SK-N-SH treated with all-trans-retinoic acid at 6 μM for 48 hours (cell line): Measurements from ENCODE around the gene MAPK9.

ENCODE experiments used
- ATAC-seq: fragments of 200-7000 bp; cut with Tn5 transposase; 3 replicates; pipeline ENCODE4 v1.9.1; 2020; ENCODE audit warnings: mild to moderate bottlenecking, moderate library complexity
- ARNTL ChIP-seq: fragments of 450-650 bp; formaldehyde crosslinking; IDR thresholded peaks from 2 replicates; pipeline ENCODE4 v1.5.0; 2020; ENCODE audit warnings: low read depth, mild to moderate bottlenecking, moderate library complexity, borderline replicate concordance
- BACH2 ChIP-seq: fragments of 250-450 bp; sonication (Bioruptor Pico); IDR thresholded peaks from 2 replicates; pipeline ENCODE4 v1.9.0; 2021; ENCODE audit warnings: mild to moderate bottlenecking, borderline replicate concordance
- ESRRG ChIP-seq: fragments of 250-450 bp; sonication (Bioruptor Pico); IDR thresholded peaks from 2 replicates; pipeline ENCODE4 v1.6.1; 2021; ENCODE audit warnings: mild to moderate bottlenecking
- GLIS3 ChIP-seq: fragments of 250-450 bp; sonication (Bioruptor Pico); IDR thresholded peaks from 2 replicates; pipeline ENCODE4 v1.5.0; 2020; ENCODE audit warnings: mild to moderate bottlenecking, moderate library complexity
- ISL1 ChIP-seq: fragments of 250-450 bp; sonication (Bioruptor Pico); IDR thresholded peaks from 2 replicates; pipeline ENCODE4 v2.1.2; 2022; ENCODE audit warnings: mild to moderate bottlenecking, moderate library complexity
- OSR1 ChIP-seq: fragments of 250-450 bp; sonication (Bioruptor Pico); IDR thresholded peaks from 2 replicates; pipeline ENCODE4 v1.8.0; 2022; ENCODE audit warnings: moderate library complexity, mild to moderate bottlenecking, inconsistent platforms
- PPARA ChIP-seq: fragments of 250-450 bp; sonication (Bioruptor Pico); IDR thresholded peaks from 2 replicates; pipeline ENCODE4 v1.5.0; 2020; ENCODE audit warnings: mild to moderate bottlenecking, borderline replicate concordance
- SNAI2 ChIP-seq: fragments of 250-450 bp; sonication (Bioruptor Pico); IDR thresholded peaks from 2 replicates; pipeline ENCODE4 v1.5.0; 2020; ENCODE audit warnings: mild to moderate bottlenecking, moderate library complexity
- TCF4 ChIP-seq: fragments of 250-450 bp; sonication (Bioruptor Pico); IDR thresholded peaks from 2 replicates; pipeline ENCODE4 v1.8.0; 2021; ENCODE audit warnings: mild to moderate bottlenecking, moderate library complexity, borderline replicate concordance
- TOX ChIP-seq: fragments of 250-450 bp; sonication (Bioruptor Pico); IDR thresholded peaks from 2 replicates; pipeline ENCODE4 v1.8.0; 2021; ENCODE audit warnings: mild to moderate bottlenecking, moderate library complexity, borderline replicate concordance
- ZC3H10 ChIP-seq: fragments of 250-450 bp; sonication (Bioruptor Pico); IDR thresholded peaks from 2 replicates; pipeline ENCODE4 v1.5.1; 2021; ENCODE audit warnings: mild to moderate bottlenecking, moderate library complexity
- ZFP3 ChIP-seq: fragments of 250-450 bp; sonication (Bioruptor Pico); IDR thresholded peaks from 2 replicates; pipeline ENCODE4 v1.5.0; 2020; ENCODE audit warnings: mild to moderate bottlenecking, moderate library complexity
- ZFP30 ChIP-seq: fragments of 450-650 bp; formaldehyde crosslinking; IDR thresholded peaks from 2 replicates; pipeline ENCODE4 v1.5.0; 2022; ENCODE audit warnings: mild to moderate bottlenecking, moderate library complexity
- ZNF565 ChIP-seq: fragments of 450-650 bp; formaldehyde crosslinking; conservative IDR thresholded peaks from 2 replicates; pipeline ENCODE4 v1.5.0; 2020; ENCODE audit warnings: low read depth, mild to moderate bottlenecking, moderate library complexity
- ZNF70 ChIP-seq: fragments of 450-650 bp; formaldehyde crosslinking; IDR thresholded peaks from 2 replicates; pipeline ENCODE4 v1.5.0; 2020; ENCODE audit warnings: mild to moderate bottlenecking, moderate library complexity
- ZNF8 ChIP-seq: fragments of 450-650 bp; formaldehyde crosslinking; IDR thresholded peaks from 2 replicates; pipeline ENCODE4 v1.5.0; 2020; ENCODE audit warnings: mild to moderate bottlenecking, moderate library complexity
- TF ChIP-seq, protein P1 (sequence below): fragments of 250-450 bp; sonication (Bioruptor Pico); IDR thresholded peaks from 2 replicates; pipeline ENCODE4 v1.5.1; 2021; ENCODE audit warnings: mild to moderate bottlenecking, moderate library complexity
- TF ChIP-seq, protein P2 (sequence below): fragments of 250-450 bp; sonication (Bioruptor Pico); IDR thresholded peaks from 2 replicates; pipeline ENCODE4 v1.8.0; 2020; ENCODE audit warnings: mild to moderate bottlenecking, moderate library complexity, borderline replicate concordance
- TF ChIP-seq, protein P3 (sequence below): fragments of 250-450 bp; sonication (Bioruptor Pico); IDR thresholded peaks from 2 replicates; pipeline ENCODE4 v1.8.0; 2021; ENCODE audit warnings: low read depth, mild to moderate bottlenecking, moderate library complexity, borderline replicate concordance
- TF ChIP-seq, protein P4 (sequence below): fragments of 250-450 bp; sonication (Bioruptor Pico); IDR thresholded peaks from 2 replicates; pipeline ENCODE4 v1.5.1; 2020; ENCODE audit warnings: low read depth, mild to moderate bottlenecking, moderate library complexity
- TF ChIP-seq, protein P5 (sequence below): fragments of 250-450 bp; sonication (Bioruptor Pico); IDR thresholded peaks from 2 replicates; pipeline ENCODE4 v1.5.0; 2020; ENCODE audit warnings: mild to moderate bottlenecking, moderate library complexity

The MAPK9 gene

DNA sequence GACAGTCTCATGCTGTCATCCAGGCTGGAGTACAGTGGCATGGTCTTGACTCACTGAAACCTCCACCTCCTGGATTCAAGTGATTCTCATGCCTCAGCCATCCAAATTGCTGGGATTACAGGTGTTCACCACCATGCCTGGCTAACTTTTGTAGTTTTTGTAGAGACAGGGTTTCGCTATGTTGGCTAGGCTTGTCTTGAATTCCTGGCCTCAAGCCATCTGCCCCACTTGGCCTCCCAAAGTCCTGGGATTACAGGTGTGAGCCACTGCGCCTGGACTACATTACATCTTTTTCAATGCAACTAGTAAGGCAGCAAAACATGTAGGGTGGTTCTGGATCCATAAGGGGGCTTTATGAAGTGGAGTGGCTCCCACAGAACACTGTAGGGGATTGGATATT is 53.3 kb downstream of the MAPK9 start:
- TF ChIP-seq ZNF565 (CRISPR knock-in tag) (no peak), ZNF8 (CRISPR knock-in tag) (no peak), ZFP3 (CRISPR knock-in tag) (no peak), OSR1 (CRISPR knock-in tag) (no peak)
- TF ChIP-seq, protein P1, sequence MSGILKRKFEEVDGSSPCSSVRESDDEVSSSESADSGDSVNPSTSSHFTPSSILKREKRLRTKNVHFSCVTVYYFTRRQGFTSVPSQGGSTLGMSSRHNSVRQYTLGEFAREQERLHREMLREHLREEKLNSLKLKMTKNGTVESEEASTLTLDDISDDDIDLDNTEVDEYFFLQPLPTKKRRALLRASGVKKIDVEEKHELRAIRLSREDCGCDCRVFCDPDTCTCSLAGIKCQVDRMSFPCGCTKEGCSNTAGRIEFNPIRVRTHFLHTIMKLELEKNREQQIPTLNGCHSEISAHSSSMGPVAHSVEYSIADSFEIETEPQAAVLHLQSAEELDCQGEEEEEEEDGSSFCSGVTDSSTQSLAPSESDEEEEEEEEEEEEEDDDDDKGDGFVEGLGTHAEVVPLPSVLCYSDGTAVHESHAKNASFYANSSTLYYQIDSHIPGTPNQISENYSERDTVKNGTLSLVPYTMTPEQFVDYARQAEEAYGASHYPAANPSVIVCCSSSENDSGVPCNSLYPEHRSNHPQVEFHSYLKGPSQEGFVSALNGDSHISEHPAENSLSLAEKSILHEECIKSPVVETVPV (CRISPR knock-in tag) = no peak
- TF ChIP-seq, protein P2, sequence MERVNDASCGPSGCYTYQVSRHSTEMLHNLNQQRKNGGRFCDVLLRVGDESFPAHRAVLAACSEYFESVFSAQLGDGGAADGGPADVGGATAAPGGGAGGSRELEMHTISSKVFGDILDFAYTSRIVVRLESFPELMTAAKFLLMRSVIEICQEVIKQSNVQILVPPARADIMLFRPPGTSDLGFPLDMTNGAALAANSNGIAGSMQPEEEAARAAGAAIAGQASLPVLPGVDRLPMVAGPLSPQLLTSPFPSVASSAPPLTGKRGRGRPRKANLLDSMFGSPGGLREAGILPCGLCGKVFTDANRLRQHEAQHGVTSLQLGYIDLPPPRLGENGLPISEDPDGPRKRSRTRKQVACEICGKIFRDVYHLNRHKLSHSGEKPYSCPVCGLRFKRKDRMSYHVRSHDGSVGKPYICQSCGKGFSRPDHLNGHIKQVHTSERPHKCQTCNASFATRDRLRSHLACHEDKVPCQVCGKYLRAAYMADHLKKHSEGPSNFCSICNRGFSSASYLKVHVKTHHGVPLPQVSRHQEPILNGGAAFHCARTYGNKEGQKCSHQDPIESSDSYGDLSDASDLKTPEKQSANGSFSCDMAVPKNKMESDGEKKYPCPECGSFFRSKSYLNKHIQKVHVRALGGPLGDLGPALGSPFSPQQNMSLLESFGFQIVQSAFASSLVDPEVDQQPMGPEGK (CRISPR knock-in tag) = no peak
- no peak for ATAC-seq

DNA sequence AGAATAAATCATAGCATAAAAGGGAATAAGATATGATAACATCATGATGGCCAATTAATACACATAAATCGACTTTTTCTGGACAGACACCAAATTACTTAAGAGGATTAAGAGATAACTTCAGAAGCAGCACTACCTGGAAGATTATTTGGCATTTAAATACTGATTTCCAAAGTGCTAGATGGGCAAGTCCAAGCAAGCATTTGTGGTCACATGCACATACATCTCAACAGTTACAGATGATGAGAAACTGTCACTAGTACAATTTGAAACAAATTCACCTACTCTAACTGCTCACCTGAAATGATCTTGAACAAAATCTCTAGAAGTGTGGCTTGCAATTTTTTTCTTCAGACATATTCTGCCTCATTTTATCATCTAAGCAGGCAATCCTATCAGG is 56.0 kb downstream of the MAPK9 start:
- ATAC-seq = no peak
- TF ChIP-seq ISL1 (CRISPR knock-in tag) (no peak), TOX (no peak), ZC3H10 (CRISPR knock-in tag) (no peak), BACH2 (no peak), ZNF8 (CRISPR knock-in tag) (no peak), ZFP3 (CRISPR knock-in tag) (no peak), ARNTL (CRISPR knock-in tag) (no peak), TCF4 (no peak), SNAI2 (CRISPR knock-in tag) (no peak), ZFP30 (no peak), PPARA (no peak), GLIS3 (CRISPR knock-in tag) (no peak), ZNF70 (CRISPR knock-in tag) (no peak)
- TF ChIP-seq, protein P3, sequence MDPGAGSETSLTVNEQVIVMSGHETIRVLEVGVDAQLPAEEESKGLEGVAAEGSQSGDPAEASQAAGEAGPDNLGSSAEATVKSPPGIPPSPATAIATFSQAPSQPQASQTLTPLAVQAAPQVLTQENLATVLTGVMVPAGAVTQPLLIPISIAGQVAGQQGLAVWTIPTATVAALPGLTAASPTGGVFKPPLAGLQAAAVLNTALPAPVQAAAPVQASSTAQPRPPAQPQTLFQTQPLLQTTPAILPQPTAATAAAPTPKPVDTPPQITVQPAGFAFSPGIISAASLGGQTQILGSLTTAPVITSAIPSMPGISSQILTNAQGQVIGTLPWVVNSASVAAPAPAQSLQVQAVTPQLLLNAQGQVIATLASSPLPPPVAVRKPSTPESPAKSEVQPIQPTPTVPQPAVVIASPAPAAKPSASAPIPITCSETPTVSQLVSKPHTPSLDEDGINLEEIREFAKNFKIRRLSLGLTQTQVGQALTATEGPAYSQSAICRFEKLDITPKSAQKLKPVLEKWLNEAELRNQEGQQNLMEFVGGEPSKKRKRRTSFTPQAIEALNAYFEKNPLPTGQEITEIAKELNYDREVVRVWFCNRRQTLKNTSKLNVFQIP (CRISPR knock-in tag) = no peak
- TF ChIP-seq, protein P4, sequence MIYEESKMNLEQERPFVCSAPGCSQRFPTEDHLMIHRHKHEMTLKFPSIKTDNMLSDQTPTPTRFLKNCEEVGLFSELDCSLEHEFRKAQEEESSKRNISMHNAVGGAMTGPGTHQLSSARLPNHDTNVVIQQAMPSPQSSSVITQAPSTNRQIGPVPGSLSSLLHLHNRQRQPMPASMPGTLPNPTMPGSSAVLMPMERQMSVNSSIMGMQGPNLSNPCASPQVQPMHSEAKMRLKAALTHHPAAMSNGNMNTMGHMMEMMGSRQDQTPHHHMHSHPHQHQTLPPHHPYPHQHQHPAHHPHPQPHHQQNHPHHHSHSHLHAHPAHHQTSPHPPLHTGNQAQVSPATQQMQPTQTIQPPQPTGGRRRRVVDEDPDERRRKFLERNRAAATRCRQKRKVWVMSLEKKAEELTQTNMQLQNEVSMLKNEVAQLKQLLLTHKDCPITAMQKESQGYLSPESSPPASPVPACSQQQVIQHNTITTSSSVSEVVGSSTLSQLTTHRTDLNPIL (CRISPR knock-in tag) = no peak
- TF ChIP-seq, protein P2 (CRISPR knock-in tag) = no peak
- TF ChIP-seq, all 23 proteins: peak for 0

DNA sequence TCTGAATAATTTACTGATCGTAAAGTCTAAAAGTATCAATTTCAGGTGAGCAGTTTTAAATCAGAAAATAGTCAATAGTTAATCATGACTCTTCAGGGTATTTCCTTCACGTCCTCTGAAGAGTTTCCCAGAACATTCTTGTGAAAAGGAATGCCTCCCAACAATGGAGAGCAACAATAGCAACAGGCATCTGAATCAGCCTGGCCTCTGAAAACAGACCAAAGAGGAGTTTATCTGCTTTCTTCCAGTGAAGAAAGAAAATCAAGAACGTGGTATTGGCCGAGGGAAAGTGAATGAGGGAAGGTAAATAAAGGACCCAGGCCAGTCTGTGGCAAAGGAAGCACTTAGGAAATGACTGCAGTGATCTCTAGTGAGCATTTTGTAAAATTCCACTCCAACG is 56.8 kb downstream of the MAPK9 start:
- no peak for ATAC-seq
- TF ChIP-seq ZC3H10 (CRISPR knock-in tag) = no peak
- TF ChIP-seq ARNTL (CRISPR knock-in tag) = no peak
- TF ChIP-seq, all 23 proteins: peak for 0

DNA sequence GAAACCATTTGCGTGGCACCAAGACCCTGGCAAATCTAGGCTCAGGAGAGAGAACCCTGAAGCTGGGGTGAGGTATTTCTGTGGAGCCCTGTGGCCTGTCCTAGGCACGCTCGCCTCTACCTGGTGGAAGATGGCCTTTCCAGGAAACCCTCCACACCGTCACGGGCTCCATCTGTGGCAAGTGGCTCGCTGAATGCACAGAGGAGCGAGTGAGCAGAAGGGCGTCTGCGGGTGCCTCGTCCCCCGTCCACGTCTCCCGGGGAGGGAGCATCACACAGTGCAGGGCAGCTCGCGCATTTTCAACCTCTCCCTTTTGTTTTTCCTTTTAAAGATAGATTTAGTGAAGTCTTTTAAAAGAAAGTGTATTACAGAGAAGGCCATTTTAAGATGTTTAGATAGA is 57.6 kb downstream of the MAPK9 start:
- no peak for ATAC-seq
- TF ChIP-seq ZNF70 (CRISPR knock-in tag) (no peak), ZNF8 (CRISPR knock-in tag) (no peak), ISL1 (CRISPR knock-in tag) (no peak)

DNA sequence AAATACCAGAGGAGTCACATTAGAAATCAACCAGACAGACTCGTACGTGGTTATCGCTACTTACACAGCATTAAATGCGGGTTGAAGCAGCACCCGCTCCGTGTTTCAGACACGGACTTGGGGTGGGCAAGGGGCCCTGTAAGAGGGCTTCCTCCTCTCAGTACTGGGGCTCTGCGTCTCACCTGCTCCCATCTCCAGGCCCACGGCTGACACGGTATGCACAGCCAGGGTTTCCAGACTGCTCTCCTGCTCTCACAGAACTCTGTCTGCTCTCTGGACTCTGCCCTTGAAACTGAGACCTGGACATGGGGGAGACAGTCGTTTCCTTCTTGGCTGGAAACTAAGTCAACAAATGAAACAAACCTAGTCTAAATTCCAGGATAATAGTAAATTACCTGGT is 58.2 kb downstream of the MAPK9 start:
- ATAC-seq = no peak
- TF ChIP-seq TOX (no peak), PPARA (no peak), BACH2 (no peak), ISL1 (CRISPR knock-in tag) (no peak), ZNF8 (CRISPR knock-in tag) (no peak), TCF4 (no peak), GLIS3 (CRISPR knock-in tag) (no peak), ESRRG (CRISPR knock-in tag) (no peak), ZFP3 (CRISPR knock-in tag) (no peak)
- TF ChIP-seq, protein P5, sequence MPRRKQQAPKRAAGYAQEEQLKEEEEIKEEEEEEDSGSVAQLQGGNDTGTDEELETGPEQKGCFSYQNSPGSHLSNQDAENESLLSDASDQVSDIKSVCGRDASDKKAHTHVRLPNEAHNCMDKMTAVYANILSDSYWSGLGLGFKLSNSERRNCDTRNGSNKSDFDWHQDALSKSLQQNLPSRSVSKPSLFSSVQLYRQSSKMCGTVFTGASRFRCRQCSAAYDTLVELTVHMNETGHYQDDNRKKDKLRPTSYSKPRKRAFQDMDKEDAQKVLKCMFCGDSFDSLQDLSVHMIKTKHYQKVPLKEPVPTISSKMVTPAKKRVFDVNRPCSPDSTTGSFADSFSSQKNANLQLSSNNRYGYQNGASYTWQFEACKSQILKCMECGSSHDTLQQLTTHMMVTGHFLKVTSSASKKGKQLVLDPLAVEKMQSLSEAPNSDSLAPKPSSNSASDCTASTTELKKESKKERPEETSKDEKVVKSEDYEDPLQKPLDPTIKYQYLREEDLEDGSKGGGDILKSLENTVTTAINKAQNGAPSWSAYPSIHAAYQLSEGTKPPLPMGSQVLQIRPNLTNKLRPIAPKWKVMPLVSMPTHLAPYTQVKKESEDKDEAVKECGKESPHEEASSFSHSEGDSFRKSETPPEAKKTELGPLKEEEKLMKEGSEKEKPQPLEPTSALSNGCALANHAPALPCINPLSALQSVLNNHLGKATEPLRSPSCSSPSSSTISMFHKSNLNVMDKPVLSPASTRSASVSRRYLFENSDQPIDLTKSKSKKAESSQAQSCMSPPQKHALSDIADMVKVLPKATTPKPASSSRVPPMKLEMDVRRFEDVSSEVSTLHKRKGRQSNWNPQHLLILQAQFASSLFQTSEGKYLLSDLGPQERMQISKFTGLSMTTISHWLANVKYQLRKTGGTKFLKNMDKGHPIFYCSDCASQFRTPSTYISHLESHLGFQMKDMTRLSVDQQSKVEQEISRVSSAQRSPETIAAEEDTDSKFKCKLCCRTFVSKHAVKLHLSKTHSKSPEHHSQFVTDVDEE = no peak
- TF ChIP-seq, protein P1 (CRISPR knock-in tag) = no peak
